ENCODE measurements around the gene MYO1E.
A peak's percentile ranks its signal among the peaks of the same experiment; 100 is the strongest.
"Not testable (repeated sequence)": the region's sequence is repeated elsewhere in the genome, so short reads cannot be mapped to it uniquely, and the experiment has no call there.

MYO1E gene

DNA sequence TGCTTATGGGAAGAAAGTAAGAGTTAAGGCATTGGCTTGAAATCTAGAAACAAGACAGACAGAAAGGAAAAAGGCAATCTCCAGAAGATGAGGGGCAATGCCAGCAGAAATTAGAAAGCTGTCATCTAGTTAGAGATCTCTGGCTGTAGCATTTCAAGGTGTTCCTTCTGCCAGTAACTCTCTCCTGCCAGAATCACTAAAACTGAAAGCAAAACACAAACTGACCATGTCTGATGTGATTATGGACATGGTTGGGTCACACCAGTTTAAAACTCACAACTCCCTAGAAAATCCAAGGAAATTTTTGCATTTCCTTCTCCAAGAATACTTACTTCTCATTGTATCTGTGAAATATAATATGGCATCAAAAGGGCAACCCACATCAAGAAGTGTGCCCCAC lies 83.1 kb downstream of the MYO1E start:
- no peak for DNase-seq

DNA sequence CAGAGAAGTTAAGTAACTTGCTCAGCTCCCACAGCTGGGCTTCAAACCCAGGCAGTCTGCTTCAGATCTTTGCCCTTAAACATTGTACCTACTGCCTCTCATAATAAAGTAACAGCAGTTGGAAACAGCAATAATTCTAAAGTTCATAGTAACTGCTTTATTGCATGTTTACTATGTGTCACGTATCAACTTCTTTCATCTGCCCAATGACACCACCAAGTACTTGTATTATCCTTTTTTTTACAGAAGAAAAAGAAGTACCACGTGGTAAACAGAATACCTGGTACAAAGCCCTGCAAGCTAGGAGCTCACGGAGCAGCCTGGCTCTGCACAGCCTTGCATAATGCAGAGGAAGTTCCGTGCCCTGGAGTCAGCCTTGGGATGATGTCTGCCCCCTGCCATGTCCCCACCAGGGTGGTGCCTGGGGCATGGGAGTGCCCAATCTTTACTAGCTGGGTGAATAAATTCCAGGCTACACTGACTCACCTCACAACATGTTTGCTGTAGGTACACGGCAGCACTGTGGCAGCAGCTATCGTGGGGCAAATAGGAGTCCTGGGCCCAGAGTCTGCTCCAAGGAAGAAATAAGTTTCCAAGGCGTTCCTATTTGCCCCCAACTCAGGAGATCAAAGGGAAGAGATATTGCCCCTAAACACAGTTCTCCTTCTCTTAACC lies 88.8 kb downstream of the MYO1E start:
- peak; percentile 89 for DNase-seq

GRCh38 chr15:59282515-59283337 lies 89.9 kb downstream of the MYO1E start:
- no peak for DNase-seq

DNA sequence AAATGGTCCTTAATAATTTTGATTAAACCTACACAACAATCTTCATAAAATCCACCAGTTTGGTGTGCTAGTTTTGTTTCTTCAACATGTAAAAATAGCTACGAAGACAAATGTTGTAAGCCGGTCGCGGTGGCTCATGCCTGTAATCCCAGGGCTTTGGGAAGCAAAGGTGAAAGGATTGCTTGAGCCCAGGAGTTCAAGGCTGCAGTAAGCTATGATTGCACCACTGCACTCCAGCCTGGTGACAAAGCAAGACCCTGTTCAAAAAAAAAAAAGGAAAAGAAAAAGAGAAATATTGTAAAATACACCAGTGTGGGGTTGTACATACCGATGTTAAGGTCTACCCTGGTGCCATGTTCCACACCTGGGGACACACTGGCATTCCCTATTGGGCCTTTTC lies 91.0 kb downstream of the MYO1E start:
- DNase-seq, result no peak

GRCh38 chr15:59280855-59281254 lies 91.8 kb downstream of the MYO1E start:
- DNase-seq, result no peak

- not testable (repeated sequence) for DNase-seq
Measured at GRCh38 chr15:59280292-59280691, 92.4 kb downstream of the MYO1E start.

DNA sequence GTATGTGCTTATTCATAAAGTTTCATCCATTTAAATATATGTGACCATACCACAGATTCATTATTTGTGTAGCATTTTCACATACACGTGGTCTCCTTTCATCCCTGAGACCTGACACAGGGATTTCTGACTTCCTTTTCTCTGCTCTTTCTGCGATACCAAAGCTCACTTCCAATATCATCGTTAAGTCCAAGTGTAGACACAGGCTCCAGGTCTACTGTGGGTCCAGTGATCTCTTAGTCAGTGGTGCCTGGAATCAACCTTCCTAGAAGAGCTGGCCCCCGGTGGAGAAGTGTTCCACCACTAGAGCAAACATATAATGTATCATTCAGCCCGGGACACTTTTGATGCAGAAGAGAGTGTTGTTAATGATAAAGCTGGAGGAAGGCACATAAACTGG lies 93.6 kb downstream of the MYO1E start:
- no peak for DNase-seq

DNA sequence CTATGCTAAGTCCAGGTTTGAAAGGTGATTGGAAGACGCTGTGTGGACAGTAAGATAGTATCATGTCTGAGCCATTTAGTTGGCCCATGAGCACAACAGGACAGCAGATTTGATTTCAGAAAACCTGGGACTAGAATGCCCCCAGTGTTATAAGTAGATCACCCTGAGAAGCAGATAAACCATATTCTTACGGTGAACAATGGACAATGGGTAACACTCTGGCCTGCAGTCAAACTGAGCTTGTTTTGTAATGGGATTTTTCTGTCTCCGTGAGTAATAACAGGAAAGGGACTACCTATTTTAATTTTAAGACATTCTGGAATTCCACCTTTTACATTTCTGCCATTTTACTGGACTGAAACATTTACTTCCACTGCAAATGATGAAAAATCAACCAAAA lies 94.6 kb downstream of the MYO1E start:
- DNase-seq, result no peak

DNA sequence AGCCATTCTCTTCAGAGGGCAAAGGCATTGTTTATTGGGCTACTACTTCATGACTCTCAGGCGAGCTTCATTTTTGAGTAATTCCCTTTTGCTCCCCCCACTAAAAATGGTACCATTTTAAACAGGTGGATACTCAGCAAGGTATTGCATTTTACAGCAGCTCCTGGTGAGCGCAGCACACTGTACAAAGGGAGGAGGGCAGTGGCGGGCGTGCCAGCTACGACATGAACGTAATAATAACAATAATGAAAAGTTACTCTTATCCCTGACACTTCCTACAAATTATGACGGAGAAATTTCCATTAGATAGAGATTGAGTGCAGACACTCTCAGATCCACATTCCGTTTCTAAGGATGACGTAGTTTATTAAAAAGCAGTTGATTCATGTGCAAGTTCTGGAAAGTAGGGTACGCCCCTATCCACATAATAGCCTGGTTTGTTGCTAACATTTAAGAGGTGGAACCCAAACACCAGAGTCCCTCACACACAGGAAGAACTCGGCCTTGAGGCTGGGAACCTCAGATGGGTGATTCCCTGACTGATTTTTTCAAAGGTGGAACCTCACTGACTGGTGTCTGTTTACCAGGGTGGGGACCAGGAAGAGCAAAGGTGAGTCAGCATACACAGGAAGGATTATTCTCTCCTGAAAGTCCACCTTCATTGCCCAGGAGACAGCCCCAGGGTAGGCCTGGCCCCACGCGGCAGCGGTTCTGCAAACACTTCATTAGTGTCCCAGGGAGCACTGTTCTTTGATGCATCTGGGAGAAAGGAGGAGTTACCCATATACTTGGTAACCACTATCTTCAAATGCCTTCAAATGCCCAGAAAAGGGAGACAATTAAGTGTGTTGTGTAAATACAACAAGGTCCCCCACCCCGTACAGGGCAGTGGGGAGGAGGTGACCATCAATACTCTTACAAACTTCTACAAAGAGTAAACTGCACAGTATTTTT lies 96.2 kb downstream of the MYO1E start:
- peak; percentile 94 for DNase-seq

DNA sequence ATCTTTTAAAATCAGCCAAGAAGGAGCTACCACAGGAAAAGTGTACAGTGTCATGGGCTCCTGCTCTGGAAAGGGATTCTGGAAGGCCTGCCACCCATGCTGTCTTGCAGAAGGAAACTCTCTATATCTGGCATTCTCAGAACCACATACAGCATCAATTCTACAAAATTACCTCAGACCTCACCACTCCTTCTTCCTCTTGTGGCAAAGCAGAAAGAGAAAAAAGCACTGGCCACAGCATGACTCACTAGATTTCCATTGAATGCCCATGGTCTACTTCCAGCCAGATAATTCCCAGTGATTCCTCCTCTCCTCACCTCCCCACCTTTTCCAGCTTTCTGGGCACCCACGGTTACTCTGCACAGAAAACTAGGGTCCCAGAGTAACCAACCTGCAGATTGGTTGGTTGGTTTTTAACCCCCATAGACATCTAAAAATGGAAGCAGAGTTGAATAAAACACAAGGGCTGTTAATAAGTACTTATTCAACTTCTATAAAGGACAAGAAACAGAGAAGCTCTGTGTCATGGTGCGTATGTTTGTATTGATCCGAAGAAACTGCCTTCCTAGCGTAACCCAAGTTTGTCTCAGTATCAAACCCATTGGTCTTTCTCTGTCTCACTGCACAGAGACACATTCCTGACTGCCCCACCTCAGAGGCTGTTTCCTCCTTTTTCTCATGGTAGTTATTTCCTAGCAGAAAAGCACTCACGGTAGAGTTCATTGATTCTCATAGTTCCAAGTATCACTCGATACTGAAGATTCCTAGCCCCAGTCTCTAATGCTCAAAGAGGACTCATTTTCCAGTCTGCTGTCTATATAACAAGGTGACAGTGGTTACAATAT lies 98.3 kb downstream of the MYO1E start:
- DNase-seq, result no peak

GRCh38 chr15:59273234-59273633 lies 99.4 kb downstream of the MYO1E start:
- no peak for DNase-seq

- no peak for DNase-seq
Measured at GRCh38 chr15:59271595-59272201, 101.0 kb downstream of the MYO1E start.

- no peak for DNase-seq
Measured at GRCh38 chr15:59268852-59269407, 103.7 kb downstream of the MYO1E start.

GRCh38 chr15:59268168-59268851 lies 104.4 kb downstream of the MYO1E start:
- DNase-seq, result no peak

DNA sequence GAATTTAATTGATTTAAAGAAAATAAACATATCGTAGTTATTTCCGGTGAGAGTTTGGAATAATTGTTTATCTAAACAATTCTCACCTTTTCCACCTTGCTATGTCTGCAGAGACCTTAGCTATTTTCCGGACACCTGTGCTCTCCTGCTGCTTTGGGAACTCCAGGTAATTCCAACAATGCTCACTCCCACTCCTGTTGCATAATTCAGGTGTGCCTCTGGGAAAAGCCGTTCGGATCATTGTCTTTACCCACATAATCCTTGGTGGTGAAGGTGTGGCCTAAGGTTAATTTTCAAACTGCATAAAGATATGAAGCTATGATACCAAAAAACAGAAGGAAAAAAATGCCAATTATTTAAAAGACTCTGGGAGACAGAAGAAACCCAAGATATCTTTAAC lies 106.6 kb downstream of the MYO1E start:
- DNase-seq, result no peak

- DNase-seq, result no peak
Measured at GRCh38 chr15:59262316-59262715, 110.4 kb downstream of the MYO1E start.

GRCh38 chr15:59260090-59260489 lies 112.6 kb downstream of the MYO1E start:
- DNase-seq, result no peak

DNA sequence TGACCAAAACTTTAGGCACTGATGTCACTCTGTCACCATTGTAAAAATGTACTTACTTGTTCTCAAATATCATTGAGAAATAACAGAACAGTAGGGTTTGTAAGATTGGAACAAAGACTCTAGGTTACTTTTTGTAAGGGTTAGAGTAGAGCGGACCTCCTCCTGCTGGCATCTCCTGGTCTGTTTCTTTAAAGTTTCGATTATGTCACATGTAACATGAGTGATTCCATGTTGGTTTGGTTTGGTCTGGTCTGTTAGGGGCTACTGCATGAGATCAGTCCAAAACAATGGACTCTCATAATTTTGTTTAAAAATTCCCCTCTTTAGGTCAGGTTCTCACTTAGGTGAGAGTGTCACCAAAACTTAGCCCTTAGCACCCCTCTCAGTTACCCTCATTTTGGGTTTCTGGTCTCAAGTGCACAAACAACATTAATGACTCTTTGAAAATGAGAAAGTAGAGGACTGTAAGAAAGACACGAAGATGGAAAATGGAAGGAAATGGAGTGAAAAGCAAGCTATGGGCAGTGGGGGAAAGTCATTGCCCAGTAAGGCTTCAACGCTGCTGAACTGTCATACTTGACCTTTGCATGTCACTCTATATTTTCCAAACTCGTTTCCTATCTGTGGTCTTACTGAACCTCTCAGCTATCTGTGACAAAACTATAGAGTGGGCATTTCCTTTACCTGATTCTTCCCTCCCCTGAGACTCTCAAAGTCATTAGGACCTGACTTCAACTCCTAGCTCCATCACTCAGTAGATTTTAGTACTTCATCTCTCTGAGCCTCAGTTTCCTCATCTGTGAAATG lies 113.3 kb downstream of the MYO1E start:
- no peak for DNase-seq

DNA sequence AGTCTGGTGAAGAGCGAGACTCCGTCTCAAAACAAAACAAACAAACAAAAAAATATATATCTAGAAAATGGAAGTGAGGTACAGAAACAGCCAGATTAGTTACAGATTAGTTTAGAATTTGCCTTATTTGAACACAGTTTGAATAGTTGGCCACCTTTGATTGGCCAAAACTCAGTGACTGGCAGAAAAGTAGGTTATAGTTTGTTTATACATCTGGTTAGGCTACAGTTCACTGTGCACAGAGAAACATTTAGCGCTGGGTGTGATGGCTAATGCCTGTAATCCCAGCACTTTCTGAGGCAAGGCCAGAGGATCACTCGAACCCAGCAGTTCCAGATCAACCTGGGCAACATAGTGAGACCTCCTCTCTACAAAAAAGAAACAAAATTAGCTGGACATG lies 114.4 kb downstream of the MYO1E start:
- no peak for DNase-seq

DNA sequence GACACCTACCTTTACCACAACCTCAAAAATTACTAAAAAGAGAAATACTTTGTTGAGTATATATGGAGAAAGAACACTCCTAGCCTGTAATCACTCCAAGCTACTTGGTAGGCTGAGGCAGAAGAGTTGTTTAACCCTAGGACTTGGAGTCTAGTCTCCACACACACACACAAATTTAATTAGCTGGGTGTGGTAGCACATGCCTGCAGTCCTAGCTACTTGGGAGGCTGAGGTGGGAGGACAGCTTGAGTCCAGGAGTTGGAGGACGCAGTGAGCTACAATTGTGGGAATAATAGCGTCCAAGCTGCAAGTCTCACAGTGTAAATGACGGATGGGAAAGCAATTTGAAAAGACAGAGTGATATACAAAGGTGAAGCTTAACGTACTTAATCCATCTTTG lies 115.5 kb downstream of the MYO1E start:
- DNase-seq, result no peak
